SK-N-SH treated with all-trans-retinoic acid at 6 μM for 48 hours (cell line): ENCODE measurements around the gene SETD3.

Experiments
- ARNTL ChIP-seq: fragments of 450-650 bp; formaldehyde crosslinking; IDR thresholded peaks from 2 replicates; pipeline ENCODE4 v1.5.0; 2020; ENCODE audit warnings: low read depth, mild to moderate bottlenecking, moderate library complexity, borderline replicate concordance
- BACH2 ChIP-seq: fragments of 250-450 bp; sonication (Bioruptor Pico); IDR thresholded peaks from 2 replicates; pipeline ENCODE4 v1.9.0; 2021; ENCODE audit warnings: mild to moderate bottlenecking, borderline replicate concordance
- GLIS3 ChIP-seq: fragments of 250-450 bp; sonication (Bioruptor Pico); IDR thresholded peaks from 2 replicates; pipeline ENCODE4 v1.5.0; 2020; ENCODE audit warnings: mild to moderate bottlenecking, moderate library complexity
- OSR1 ChIP-seq: fragments of 250-450 bp; sonication (Bioruptor Pico); IDR thresholded peaks from 2 replicates; pipeline ENCODE4 v1.8.0; 2022; ENCODE audit warnings: moderate library complexity, mild to moderate bottlenecking, inconsistent platforms
- PATZ1 ChIP-seq: fragments of 250-450 bp; sonication (Bioruptor Pico); IDR thresholded peaks from 2 replicates; pipeline ENCODE4 v1.8.0; 2020; ENCODE audit warnings: mild to moderate bottlenecking, moderate library complexity, borderline replicate concordance
- TOX ChIP-seq: fragments of 250-450 bp; sonication (Bioruptor Pico); IDR thresholded peaks from 2 replicates; pipeline ENCODE4 v1.8.0; 2021; ENCODE audit warnings: mild to moderate bottlenecking, moderate library complexity, borderline replicate concordance
- ZFP3 ChIP-seq: fragments of 250-450 bp; sonication (Bioruptor Pico); IDR thresholded peaks from 2 replicates; pipeline ENCODE4 v1.5.0; 2020; ENCODE audit warnings: mild to moderate bottlenecking, moderate library complexity
- ZFP30 ChIP-seq: fragments of 450-650 bp; formaldehyde crosslinking; IDR thresholded peaks from 2 replicates; pipeline ENCODE4 v1.5.0; 2022; ENCODE audit warnings: mild to moderate bottlenecking, moderate library complexity
- ZNF565 ChIP-seq: fragments of 450-650 bp; formaldehyde crosslinking; conservative IDR thresholded peaks from 2 replicates; pipeline ENCODE4 v1.5.0; 2020; ENCODE audit warnings: low read depth, mild to moderate bottlenecking, moderate library complexity
- ZNF70 ChIP-seq: fragments of 450-650 bp; formaldehyde crosslinking; IDR thresholded peaks from 2 replicates; pipeline ENCODE4 v1.5.0; 2020; ENCODE audit warnings: mild to moderate bottlenecking, moderate library complexity
- ZNF8 ChIP-seq: fragments of 450-650 bp; formaldehyde crosslinking; IDR thresholded peaks from 2 replicates; pipeline ENCODE4 v1.5.0; 2020; ENCODE audit warnings: mild to moderate bottlenecking, moderate library complexity
- TF ChIP-seq, protein P1 (sequence below): fragments of 250-450 bp; sonication (Bioruptor Pico); IDR thresholded peaks from 2 replicates; pipeline ENCODE4 v1.8.0; 2021; ENCODE audit warnings: low read depth, mild to moderate bottlenecking, moderate library complexity, borderline replicate concordance

DNA sequence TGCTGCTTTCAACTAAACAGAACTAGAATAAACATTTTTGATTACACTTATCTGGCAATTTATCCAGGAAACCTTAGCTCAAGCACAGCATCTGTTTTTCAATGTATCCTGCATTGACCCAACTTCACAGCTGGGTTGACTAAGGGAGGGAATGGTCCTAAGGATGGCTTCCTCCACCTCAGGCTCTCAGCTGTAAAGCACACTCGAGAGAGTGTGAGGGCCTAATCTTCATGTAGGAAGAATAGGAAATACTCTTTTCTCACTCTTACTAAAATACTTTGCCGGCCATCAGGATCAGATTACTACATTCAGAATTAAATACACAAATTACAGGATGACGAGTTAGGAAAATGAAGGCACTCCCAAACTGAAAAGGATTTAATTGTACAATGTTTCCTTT, 7.2 kb downstream of the SETD3 start:
- TF ChIP-seq ZFP3 (CRISPR knock-in tag) (no peak), ARNTL (CRISPR knock-in tag) (no peak), ZNF8 (CRISPR knock-in tag) (no peak), TOX (no peak), GLIS3 (CRISPR knock-in tag) (no peak), ZNF70 (CRISPR knock-in tag) (no peak), BACH2 (CRISPR knock-in tag) (no peak), ZFP30 (CRISPR knock-in tag) (no peak), OSR1 (CRISPR knock-in tag) (no peak), PATZ1 (CRISPR knock-in tag) (no peak), ZNF565 (no peak)
- TF ChIP-seq, protein P1, sequence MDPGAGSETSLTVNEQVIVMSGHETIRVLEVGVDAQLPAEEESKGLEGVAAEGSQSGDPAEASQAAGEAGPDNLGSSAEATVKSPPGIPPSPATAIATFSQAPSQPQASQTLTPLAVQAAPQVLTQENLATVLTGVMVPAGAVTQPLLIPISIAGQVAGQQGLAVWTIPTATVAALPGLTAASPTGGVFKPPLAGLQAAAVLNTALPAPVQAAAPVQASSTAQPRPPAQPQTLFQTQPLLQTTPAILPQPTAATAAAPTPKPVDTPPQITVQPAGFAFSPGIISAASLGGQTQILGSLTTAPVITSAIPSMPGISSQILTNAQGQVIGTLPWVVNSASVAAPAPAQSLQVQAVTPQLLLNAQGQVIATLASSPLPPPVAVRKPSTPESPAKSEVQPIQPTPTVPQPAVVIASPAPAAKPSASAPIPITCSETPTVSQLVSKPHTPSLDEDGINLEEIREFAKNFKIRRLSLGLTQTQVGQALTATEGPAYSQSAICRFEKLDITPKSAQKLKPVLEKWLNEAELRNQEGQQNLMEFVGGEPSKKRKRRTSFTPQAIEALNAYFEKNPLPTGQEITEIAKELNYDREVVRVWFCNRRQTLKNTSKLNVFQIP (CRISPR knock-in tag), result no peak
